Kidney epithelial cell (primary cell): Measurements from ENCODE around the gene NLRP3. TPM values are rescaled to one million over a fixed set of nuclear protein-coding genes. Genes with fewer than 3 reads are reported as not detected.

ENCODE experiments used
- DNase-seq: peaks from one replicate; pipeline ENCODE4 v3.0.0-alpha.2; 2010; ENCODE audit warnings: low read depth
- H3K27me3 ChIP-seq: 2 replicates; pipeline ENCODE4 v1.6.0; 2011; ENCODE audit warnings: low read length; ENCODE audit not compliant: control insufficient read depth, insufficient read depth
- H3K36me3 ChIP-seq: 2 replicates; pipeline ENCODE4 v1.5.1; 2011; ENCODE audit warnings: low read length; ENCODE audit not compliant: control insufficient read depth, insufficient read depth
- H3K4me3 ChIP-seq: 2 replicates; pipeline ENCODE4 v1.5.1; 2011; ENCODE audit warnings: low read depth, mild to moderate bottlenecking, control low read depth, low read length
- CTCF ChIP-seq: IDR thresholded peaks from 2 replicates; pipeline ENCODE4 v1.5.1; 2011; ENCODE audit warnings: mild to moderate bottlenecking, moderate library complexity, low read length, control low read depth, inconsistent platforms; ENCODE audit not compliant: insufficient read depth, poor library complexity, severe bottlenecking
- total RNA-seq: library from RNA; depleted of rRNA; stranded (reverse); fragments of >200 nt; gene quantifications from 2 replicates; pipeline ENCODE4 v1.2.3, GENCODE V29; 2015

The NLRP3 gene
- total RNA-seq, 1 donor from 2014 or later, result 1.5 TPM

GRCh38 chr1:247411621-247412327, 4.2 kb upstream of the NLRP3 start:
- no peak for DNase-seq
- Histone ChIP-seq H3K27me3 (no peaks in the 10 kb centered on the region), H3K36me3 (no peaks in the 10 kb centered on the region), H3K4me3 (no peak overlapping the region)
- no peak for TF ChIP-seq CTCF

GRCh38 chr1:247417831-247418230, 1.9 kb downstream of the NLRP3 start:
- Histone ChIP-seq H3K4me3 (no peak overlapping the region), H3K27me3 (no peaks in the 10 kb centered on the region), H3K36me3 (no peaks in the 10 kb centered on the region)
- no peak for DNase-seq
- TF ChIP-seq CTCF, result no peak

GRCh38 chr1:247419336-247419735, 3.4 kb downstream of the NLRP3 start:
- DNase-seq, result no peak
- Histone ChIP-seq H3K36me3 (no peaks in the 10 kb centered on the region), H3K4me3 (no peak overlapping the region), H3K27me3 (no peaks in the 10 kb centered on the region)
- TF ChIP-seq CTCF, result no peak

- no peak for TF ChIP-seq CTCF
Observed at GRCh38 chr1:247421074-247421473, 5.1 kb downstream of the NLRP3 start.

GRCh38 chr1:247429496-247429895, 13.5 kb downstream of the NLRP3 start:
- H3K4me3 ChIP-seq, result no peak overlapping the region
- no peaks in the 10 kb centered on the region for H3K27me3 ChIP-seq
- DNase-seq, result no peak
- H3K36me3 ChIP-seq, result no peaks in the 10 kb centered on the region
- TF ChIP-seq CTCF, result no peak

More at GRCh38 chr1:247421074-247421473, 5.1 kb downstream of the NLRP3 start:
- Histone ChIP-seq H3K36me3 (no peaks in the 10 kb centered on the region), H3K4me3 (no peak overlapping the region), H3K27me3 (no peaks in the 10 kb centered on the region)
- no peak for DNase-seq

GRCh38 chr1:247430434-247430833, 14.5 kb downstream of the NLRP3 start:
- DNase-seq, result no peak

More at GRCh38 chr1:247430434-247430833, 14.5 kb downstream of the NLRP3 start:
- H3K36me3 ChIP-seq, result no peaks in the 10 kb centered on the region
- no peaks in the 10 kb centered on the region for H3K27me3 ChIP-seq
- TF ChIP-seq CTCF, result no peak
- H3K4me3 ChIP-seq, result no peak overlapping the region
